WTC11 (cell line): ENCODE data around the gene ELOVL1. TPM values are rescaled to one million over a fixed set of nuclear protein-coding genes. Genes with fewer than 3 reads are reported as not detected.

Experiments
- ATAC-seq: fragments of 200-7000 bp; cut with Tn5 transposase; 2 replicates; pipeline ENCODE4 v1.10.0; 2021; ENCODE audit warnings: mild to moderate bottlenecking, moderate library complexity
- CTCF ChIA-PET: fragments of 300-600 bp; sonication (Branson Sonifier 250); formaldehyde crosslinking; loops from one replicate; lab custom pipeline; 2021; ENCODE audit warnings: antibody characterized with exemption; lab: Charles Lee
- POLR2A ChIA-PET: fragments of 350-600 bp; sonication (Branson Sonifier 250); formaldehyde crosslinking; loops from one replicate; lab custom pipeline; 2021; ENCODE audit warnings: antibody characterized with exemption; lab: Charles Lee
- DNase-seq: peaks from one replicate; pipeline ENCODE4 v3.0.0; 2021; ENCODE audit warnings: low spot score
- H3K27ac Mint-ChIP-seq: 2 replicates; pipeline ENCODE4 v1.8.0; 2021; ENCODE audit warnings: mixed read lengths
- H3K27me3 Mint-ChIP-seq: 2 replicates; pipeline ENCODE4 v1.8.0; 2021; ENCODE audit warnings: low read depth, mild to moderate bottlenecking, moderate library complexity, mixed read lengths
- H3K36me3 Mint-ChIP-seq: 2 replicates; pipeline ENCODE4 v1.8.0; 2021; ENCODE audit warnings: mixed read lengths
- H3K4me1 Mint-ChIP-seq: 2 replicates; pipeline ENCODE4 v1.8.0; 2022; ENCODE audit warnings: mixed read lengths
- H3K4me3 Mint-ChIP-seq: 2 replicates; pipeline ENCODE4 v1.8.0; 2021; ENCODE audit warnings: mild to moderate bottlenecking, moderate library complexity, mixed read lengths
- H3K9me3 Mint-ChIP-seq: 2 replicates; pipeline ENCODE4 v1.8.0; 2021; ENCODE audit warnings: mixed read lengths
- ELF4 ChIP-seq: sonication (generic); formaldehyde crosslinking; IDR thresholded peaks from 2 replicates; pipeline ENCODE4 v1.8.1; 2022; ENCODE audit warnings: low read depth, mild to moderate bottlenecking, moderate library complexity, missing genetic modification reagents
- FOXP1 ChIP-seq: sonication (generic); formaldehyde crosslinking; IDR thresholded peaks from 2 replicates; pipeline ENCODE4 v1.8.0; 2022; ENCODE audit warnings: missing genetic modification reagents, mild to moderate bottlenecking, moderate library complexity, borderline replicate concordance
- ZNF416 ChIP-seq: fragments of 250-450 bp; sonication (Bioruptor Pico); IDR thresholded peaks from 2 replicates; pipeline ENCODE4 v1.9.0; 2021; ENCODE audit warnings: mild to moderate bottlenecking, inconsistent platforms
- total RNA-seq: library from RNA; stranded (reverse); gene quantifications from 3 replicates; pipeline ENCODE4 v1.2.3, GENCODE V29; 2021
- TF ChIP-seq, protein P1 (sequence below): fragments of 200-600 bp; IDR thresholded peaks from 2 replicates; pipeline ENCODE4 v1.8.0; 2022; ENCODE audit warnings: antibody characterized with exemption
- TF ChIP-seq, protein P2 (sequence below): sonication (generic); formaldehyde crosslinking; IDR thresholded peaks from 2 replicates; pipeline ENCODE4 v1.8.1; 2023; ENCODE audit warnings: mild to moderate bottlenecking, missing genetic modification reagents
- TF ChIP-seq, protein P3 (sequence below): fragments of 250-450 bp; sonication (Bioruptor Pico); conservative IDR thresholded peaks from 2 replicates; pipeline ENCODE4 v1.9.0; 2021; ENCODE audit warnings: mild to moderate bottlenecking
- TF ChIP-seq, protein P4 (sequence below): fragments of 250-450 bp; sonication (Bioruptor Pico); IDR thresholded peaks from 2 replicates; pipeline ENCODE4 v1.9.0; 2021; ENCODE audit warnings: mild to moderate bottlenecking, borderline replicate concordance
- TF ChIP-seq, protein P5 (sequence below): sonication (generic); formaldehyde crosslinking; IDR thresholded peaks from 2 replicates; pipeline ENCODE4 v1.8.1; 2022; ENCODE audit warnings: low read depth, missing genetic modification reagents, borderline replicate concordance
- TF ChIP-seq, protein P6 (sequence below): sonication (generic); formaldehyde crosslinking; IDR thresholded peaks from 2 replicates; pipeline ENCODE4 v1.8.0; 2022; ENCODE audit warnings: missing genetic modification reagents

ELOVL1 gene
- total RNA-seq, 1 experiment from 2014 or later, result 26.6 TPM

DNA sequence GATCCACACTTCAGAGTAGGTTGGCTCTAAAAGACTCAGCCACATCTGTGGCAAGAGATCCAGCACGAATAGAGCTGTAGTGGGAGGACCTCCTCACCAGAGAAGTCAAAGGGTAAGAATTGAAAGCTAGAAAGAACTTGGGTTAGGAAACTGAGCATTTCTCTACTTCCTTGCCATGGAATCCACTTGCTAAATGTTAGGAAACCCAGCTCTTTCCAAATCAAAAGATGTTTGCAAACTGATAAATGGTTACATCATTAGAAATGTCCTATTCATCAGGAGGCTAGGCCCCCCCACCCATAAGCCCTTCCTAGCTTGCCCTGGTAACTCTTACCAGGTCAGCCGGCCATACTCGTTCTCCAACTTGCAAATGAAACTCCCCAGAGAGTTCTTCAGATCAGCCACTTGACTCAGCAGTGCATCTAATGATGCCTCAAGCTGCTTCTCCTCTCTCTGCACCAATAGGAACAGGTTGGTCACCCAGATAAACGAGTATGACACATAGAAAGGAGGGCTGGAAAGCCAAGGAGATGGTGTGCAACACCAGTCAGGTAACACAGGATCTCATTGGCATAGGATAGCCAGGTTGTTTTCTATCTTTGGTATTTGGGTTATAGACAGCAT is 20.3 kb upstream of the ELOVL1 start (continued):
- TF ChIP-seq, protein P1, sequence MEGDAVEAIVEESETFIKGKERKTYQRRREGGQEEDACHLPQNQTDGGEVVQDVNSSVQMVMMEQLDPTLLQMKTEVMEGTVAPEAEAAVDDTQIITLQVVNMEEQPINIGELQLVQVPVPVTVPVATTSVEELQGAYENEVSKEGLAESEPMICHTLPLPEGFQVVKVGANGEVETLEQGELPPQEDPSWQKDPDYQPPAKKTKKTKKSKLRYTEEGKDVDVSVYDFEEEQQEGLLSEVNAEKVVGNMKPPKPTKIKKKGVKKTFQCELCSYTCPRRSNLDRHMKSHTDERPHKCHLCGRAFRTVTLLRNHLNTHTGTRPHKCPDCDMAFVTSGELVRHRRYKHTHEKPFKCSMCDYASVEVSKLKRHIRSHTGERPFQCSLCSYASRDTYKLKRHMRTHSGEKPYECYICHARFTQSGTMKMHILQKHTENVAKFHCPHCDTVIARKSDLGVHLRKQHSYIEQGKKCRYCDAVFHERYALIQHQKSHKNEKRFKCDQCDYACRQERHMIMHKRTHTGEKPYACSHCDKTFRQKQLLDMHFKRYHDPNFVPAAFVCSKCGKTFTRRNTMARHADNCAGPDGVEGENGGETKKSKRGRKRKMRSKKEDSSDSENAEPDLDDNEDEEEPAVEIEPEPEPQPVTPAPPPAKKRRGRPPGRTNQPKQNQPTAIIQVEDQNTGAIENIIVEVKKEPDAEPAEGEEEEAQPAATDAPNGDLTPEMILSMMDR, result no peak
- TF ChIP-seq, protein P2, sequence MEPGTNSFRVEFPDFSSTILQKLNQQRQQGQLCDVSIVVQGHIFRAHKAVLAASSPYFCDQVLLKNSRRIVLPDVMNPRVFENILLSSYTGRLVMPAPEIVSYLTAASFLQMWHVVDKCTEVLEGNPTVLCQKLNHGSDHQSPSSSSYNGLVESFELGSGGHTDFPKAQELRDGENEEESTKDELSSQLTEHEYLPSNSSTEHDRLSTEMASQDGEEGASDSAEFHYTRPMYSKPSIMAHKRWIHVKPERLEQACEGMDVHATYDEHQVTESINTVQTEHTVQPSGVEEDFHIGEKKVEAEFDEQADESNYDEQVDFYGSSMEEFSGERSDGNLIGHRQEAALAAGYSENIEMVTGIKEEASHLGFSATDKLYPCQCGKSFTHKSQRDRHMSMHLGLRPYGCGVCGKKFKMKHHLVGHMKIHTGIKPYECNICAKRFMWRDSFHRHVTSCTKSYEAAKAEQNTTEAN (CRISPR knock-in tag), result no peak
- TF ChIP-seq, protein P3, sequence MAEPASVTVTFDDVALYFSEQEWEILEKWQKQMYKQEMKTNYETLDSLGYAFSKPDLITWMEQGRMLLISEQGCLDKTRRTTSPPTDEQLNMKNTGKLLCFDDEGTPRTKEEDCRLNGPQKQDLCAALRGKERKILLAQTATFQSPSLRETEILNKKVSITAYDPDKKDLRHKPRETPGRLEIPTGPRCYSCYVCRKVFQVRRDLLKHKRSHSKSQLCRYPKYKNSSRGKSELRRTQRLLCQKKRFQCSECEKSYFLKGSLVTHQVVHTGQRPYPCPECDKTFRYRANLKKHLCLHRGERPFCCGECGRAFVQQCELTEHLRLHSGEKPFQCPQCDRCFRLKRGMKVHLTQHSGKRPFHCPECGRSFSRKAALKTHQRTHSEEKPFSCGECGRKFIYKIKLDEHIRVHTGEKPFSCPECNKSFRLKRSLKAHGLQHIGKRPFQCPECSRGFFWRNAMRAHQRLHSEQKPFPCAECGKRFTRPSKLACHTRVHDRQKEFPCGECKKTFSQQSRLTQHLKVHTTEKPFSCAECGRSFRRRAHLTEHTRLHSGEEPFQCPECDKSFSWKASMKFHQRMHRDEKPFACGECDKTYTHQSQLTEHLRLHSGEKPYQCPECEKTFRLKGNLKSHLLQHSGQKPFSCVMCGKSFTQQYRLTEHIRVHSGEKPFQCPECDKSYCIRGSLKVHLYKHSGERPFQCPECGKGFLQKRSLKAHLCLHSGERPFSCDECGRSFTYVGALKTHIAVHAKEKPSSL, result no peak

DNA sequence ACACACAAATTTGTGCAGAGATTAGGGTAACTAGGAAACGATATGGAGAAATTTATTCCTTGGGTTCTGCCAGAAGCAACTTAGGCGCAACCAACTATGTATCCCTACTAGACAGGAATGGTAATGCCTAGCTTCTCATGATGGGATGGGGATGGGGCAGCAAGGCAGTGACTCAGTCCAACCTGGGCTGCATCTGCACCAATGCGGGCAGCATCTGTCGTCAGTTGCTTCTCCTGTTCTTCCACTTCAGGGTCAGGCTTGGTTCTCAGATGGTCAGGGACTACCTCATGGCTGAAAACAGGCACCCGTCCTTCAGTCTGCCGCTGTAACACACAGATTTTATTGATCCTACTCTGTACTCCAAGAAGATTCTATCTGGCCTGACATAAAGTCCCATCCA is 18.9 kb upstream of the ELOVL1 start:
- CTCF ChIA-PET, result no interaction called here
- no peak overlapping the region for H3K27ac Mint-ChIP-seq
- TF ChIP-seq, protein P4, sequence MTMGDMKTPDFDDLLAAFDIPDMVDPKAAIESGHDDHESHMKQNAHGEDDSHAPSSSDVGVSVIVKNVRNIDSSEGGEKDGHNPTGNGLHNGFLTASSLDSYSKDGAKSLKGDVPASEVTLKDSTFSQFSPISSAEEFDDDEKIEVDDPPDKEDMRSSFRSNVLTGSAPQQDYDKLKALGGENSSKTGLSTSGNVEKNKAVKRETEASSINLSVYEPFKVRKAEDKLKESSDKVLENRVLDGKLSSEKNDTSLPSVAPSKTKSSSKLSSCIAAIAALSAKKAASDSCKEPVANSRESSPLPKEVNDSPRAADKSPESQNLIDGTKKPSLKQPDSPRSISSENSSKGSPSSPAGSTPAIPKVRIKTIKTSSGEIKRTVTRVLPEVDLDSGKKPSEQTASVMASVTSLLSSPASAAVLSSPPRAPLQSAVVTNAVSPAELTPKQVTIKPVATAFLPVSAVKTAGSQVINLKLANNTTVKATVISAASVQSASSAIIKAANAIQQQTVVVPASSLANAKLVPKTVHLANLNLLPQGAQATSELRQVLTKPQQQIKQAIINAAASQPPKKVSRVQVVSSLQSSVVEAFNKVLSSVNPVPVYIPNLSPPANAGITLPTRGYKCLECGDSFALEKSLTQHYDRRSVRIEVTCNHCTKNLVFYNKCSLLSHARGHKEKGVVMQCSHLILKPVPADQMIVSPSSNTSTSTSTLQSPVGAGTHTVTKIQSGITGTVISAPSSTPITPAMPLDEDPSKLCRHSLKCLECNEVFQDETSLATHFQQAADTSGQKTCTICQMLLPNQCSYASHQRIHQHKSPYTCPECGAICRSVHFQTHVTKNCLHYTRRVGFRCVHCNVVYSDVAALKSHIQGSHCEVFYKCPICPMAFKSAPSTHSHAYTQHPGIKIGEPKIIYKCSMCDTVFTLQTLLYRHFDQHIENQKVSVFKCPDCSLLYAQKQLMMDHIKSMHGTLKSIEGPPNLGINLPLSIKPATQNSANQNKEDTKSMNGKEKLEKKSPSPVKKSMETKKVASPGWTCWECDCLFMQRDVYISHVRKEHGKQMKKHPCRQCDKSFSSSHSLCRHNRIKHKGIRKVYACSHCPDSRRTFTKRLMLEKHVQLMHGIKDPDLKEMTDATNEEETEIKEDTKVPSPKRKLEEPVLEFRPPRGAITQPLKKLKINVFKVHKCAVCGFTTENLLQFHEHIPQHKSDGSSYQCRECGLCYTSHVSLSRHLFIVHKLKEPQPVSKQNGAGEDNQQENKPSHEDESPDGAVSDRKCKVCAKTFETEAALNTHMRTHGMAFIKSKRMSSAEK (CRISPR knock-in tag), result no peak
- TF ChIP-seq, protein P5, sequence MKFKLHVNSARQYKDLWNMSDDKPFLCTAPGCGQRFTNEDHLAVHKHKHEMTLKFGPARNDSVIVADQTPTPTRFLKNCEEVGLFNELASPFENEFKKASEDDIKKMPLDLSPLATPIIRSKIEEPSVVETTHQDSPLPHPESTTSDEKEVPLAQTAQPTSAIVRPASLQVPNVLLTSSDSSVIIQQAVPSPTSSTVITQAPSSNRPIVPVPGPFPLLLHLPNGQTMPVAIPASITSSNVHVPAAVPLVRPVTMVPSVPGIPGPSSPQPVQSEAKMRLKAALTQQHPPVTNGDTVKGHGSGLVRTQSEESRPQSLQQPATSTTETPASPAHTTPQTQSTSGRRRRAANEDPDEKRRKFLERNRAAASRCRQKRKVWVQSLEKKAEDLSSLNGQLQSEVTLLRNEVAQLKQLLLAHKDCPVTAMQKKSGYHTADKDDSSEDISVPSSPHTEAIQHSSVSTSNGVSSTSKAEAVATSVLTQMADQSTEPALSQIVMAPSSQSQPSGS (CRISPR knock-in tag), result no peak
- TF ChIP-seq FOXP1 (CRISPR knock-in tag) (no peak), ELF4 (CRISPR knock-in tag) (no peak), ZNF416 (CRISPR knock-in tag) (no peak)
- TF ChIP-seq, protein P6, sequence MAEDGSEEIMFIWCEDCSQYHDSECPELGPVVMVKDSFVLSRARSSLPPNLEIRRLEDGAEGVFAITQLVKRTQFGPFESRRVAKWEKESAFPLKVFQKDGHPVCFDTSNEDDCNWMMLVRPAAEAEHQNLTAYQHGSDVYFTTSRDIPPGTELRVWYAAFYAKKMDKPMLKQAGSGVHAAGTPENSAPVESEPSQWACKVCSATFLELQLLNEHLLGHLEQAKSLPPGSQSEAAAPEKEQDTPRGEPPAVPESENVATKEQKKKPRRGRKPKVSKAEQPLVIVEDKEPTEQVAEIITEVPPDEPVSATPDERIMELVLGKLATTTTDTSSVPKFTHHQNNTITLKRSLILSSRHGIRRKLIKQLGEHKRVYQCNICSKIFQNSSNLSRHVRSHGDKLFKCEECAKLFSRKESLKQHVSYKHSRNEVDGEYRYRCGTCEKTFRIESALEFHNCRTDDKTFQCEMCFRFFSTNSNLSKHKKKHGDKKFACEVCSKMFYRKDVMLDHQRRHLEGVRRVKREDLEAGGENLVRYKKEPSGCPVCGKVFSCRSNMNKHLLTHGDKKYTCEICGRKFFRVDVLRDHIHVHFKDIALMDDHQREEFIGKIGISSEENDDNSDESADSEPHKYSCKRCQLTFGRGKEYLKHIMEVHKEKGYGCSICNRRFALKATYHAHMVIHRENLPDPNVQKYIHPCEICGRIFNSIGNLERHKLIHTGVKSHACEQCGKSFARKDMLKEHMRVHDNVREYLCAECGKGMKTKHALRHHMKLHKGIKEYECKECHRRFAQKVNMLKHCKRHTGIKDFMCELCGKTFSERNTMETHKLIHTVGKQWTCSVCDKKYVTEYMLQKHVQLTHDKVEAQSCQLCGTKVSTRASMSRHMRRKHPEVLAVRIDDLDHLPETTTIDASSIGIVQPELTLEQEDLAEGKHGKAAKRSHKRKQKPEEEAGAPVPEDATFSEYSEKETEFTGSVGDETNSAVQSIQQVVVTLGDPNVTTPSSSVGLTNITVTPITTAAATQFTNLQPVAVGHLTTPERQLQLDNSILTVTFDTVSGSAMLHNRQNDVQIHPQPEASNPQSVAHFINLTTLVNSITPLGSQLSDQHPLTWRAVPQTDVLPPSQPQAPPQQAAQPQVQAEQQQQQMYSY (CRISPR knock-in tag), result no peak
- TF ChIP-seq, protein P3, result no peak
- DNase-seq (no peak), ATAC-seq (no peak)
- H3K36me3 Mint-ChIP-seq, result peaks cover 34% of the 10 kb centered on the region
- H3K4me1 Mint-ChIP-seq, result peaks cover 19% of the 10 kb centered on the region
- H3K9me3 Mint-ChIP-seq, result no peaks in the 10 kb centered on the region
- POLR2A ChIA-PET, result no interaction called here
- no peak overlapping the region for H3K4me3 Mint-ChIP-seq
- H3K27me3 Mint-ChIP-seq, result no peaks in the 10 kb centered on the region; the same call in 1 of the 2 replicates
